HepG2 (cell line): ENCODE measurements around the gene HIPK4. TPM values are rescaled to one million over a fixed set of nuclear protein-coding genes. Genes with fewer than 3 reads are reported as not detected.
A peak's percentile ranks its signal among the peaks of the same experiment; 100 is the strongest.

Experiments used
- ATAC-seq: fragments of 200-7000 bp; cut with Tn5 transposase; 3 replicates; pipeline ENCODE4 v1.9.1; 2020; ENCODE audit warnings: mild to moderate bottlenecking, moderate library complexity
- BruUV-seq: library from RNA; stranded (reverse); fragments of 400-500 nt; replicated peaks from 2 replicates; lab custom pipeline; 2021; lab: Mats Ljungman, UMichigan
- CTCF ChIA-PET: fragments of 300-600 bp; formaldehyde crosslinking; extraction: SDS; loops from one replicate; lab custom pipeline; 2021; ENCODE audit warnings: low total read pairs, inconsistent platforms, low intra/inter-chr PET ratio; lab: Yijun Ruan, JAX
- POLR2A ChIA-PET: fragments of 350-600 bp; sonication (Branson Sonifier 250); formaldehyde crosslinking; loops from one replicate; lab custom pipeline; 2020; ENCODE audit warnings: antibody characterized with exemption, inconsistent platforms; lab: Yijun Ruan, JAX
- DNase-seq: peaks from one replicate; pipeline ENCODE4 v3.0.0-alpha.2; 2015; ENCODE audit warnings: low spot score
- FAIRE-seq: peaks from 3 replicates; lab custom pipeline; 2011; peaks lifted over from hg19 to GRCh38; lab: Jason Lieb, UNC
- H2AFZ ChIP-seq: one replicate; pipeline ENCODE4 v1.6.1; 2011; ENCODE audit warnings: low read length, inconsistent platforms
- H3K27ac ChIP-seq: fragments of 300-600 bp; 3 replicates; pipeline ENCODE4 v1.8.0; 2011; ENCODE audit warnings: mixed run types, mild to moderate bottlenecking, mixed read lengths, low read length, inconsistent platforms; ENCODE audit not compliant: insufficient read depth; ENCODE audit errors: extremely low read length
- H3K27me3 ChIP-seq, 2 experiments: fragments of 200-600 bp in 1 of 2; 2 replicates in 1 of 2; 3 replicates in 1 of 2; pipeline versions ENCODE4 v1.6.0 to v1.8.0; 2011; ENCODE audit warnings: low read length in 2 of 2, mild to moderate bottlenecking in 2 of 2, moderate library complexity in 2 of 2, inconsistent platforms in 1 of 2; ENCODE audit not compliant: insufficient read depth in 2 of 2, control insufficient read depth in 1 of 2
- H3K36me3 ChIP-seq, 2 experiments: fragments of 200-600 bp in 1 of 2; replicated peaks in 1 of 2; 2 replicates in 1 of 2; 3 replicates in 1 of 2; pipeline versions ENCODE4 v1.5.1 to v1.8.0; 2011; ENCODE audit warnings: low read length in 2 of 2, inconsistent platforms in 1 of 2; ENCODE audit not compliant: insufficient read depth in 2 of 2, control insufficient read depth in 1 of 2
- H3K4me1 ChIP-seq: 2 replicates; pipeline ENCODE4 v1.5.1; 2012; ENCODE audit warnings: low read length, inconsistent platforms; ENCODE audit not compliant: insufficient read depth
- H3K4me2 ChIP-seq: 2 replicates; pipeline ENCODE4 v1.6.0; 2011; ENCODE audit warnings: low read depth, low read length, inconsistent platforms
- H3K4me3 ChIP-seq, 3 experiments: fragments of 200-600 bp in 1 of 3; sonication (generic), shearing (Covaris generic) in 1 of 3; replicated peaks in 1 of 3; 2 replicates each; pipeline ENCODE4 v1.5.1; 2011 to 2016; ENCODE audit warnings: low read length in 3 of 3, inconsistent platforms in 2 of 3, low read depth in 2 of 3, mild to moderate bottlenecking in 2 of 3, control low read depth in 1 of 3, mixed read lengths in 1 of 3; ENCODE audit not compliant: insufficient read depth in 1 of 3
- H3K79me2 ChIP-seq: one replicate; pipeline ENCODE4 v1.6.1; 2011; ENCODE audit warnings: low read length, inconsistent platforms; ENCODE audit not compliant: insufficient read depth
- H3K9ac ChIP-seq: 2 replicates; pipeline ENCODE4 v1.6.0; 2011; ENCODE audit warnings: mild to moderate bottlenecking, low read depth, low read length, inconsistent platforms; ENCODE audit not compliant: insufficient read depth
- H3K9me3 ChIP-seq: 2 replicates; pipeline ENCODE4 v1.5.1; 2012; ENCODE audit warnings: mild to moderate bottlenecking, low read length
- H4K20me1 ChIP-seq: 2 replicates; pipeline ENCODE4 v1.6.0; 2011; ENCODE audit warnings: inconsistent platforms, mild to moderate bottlenecking, low read length, moderate library complexity; ENCODE audit not compliant: insufficient read depth
- ESRRA ChIP-seq: sonication (generic); formaldehyde crosslinking; IDR thresholded peaks from 2 replicates; pipeline ENCODE4 v1.5.1; 2020; ENCODE audit warnings: mild to moderate bottlenecking, low read depth, missing genetic modification reagents
- GRHL1 ChIP-seq: sonication (generic); formaldehyde crosslinking; conservative IDR thresholded peaks from 2 replicates; pipeline ENCODE4 v1.8.0; 2022; ENCODE audit warnings: missing genetic modification reagents
- SNAPC2 ChIP-seq: sonication (generic); formaldehyde crosslinking; IDR thresholded peaks from 2 replicates; pipeline ENCODE4 v1.8.1; 2022; ENCODE audit warnings: mild to moderate bottlenecking, missing genetic modification reagents
- TBP ChIP-seq: sonication (generic); formaldehyde crosslinking; IDR thresholded peaks from 2 replicates; pipeline ENCODE4 v1.5.0; 2020; ENCODE audit warnings: missing genetic modification reagents
- ZBTB21 ChIP-seq: sonication (generic); formaldehyde crosslinking; IDR thresholded peaks from 2 replicates; pipeline ENCODE4 v1.4.0; 2020; ENCODE audit warnings: missing genetic modification reagents
- WGBS: methylation state at CpG from one replicate; pipeline ENCODE4 v1.1.6; 2017; ENCODE audit warnings: low lambda C conversion rate; 5-methylcytosine and 5-hydroxymethylcytosine counted together
- in situ Hi-C: cut with HindIII; loops from 2 replicates; pipeline ENCODE4 v1.10.0; 2017; ENCODE audit warnings: low pct_unique_long_range_greater_than_20kb; ENCODE audit not compliant: extremely low pct_ligation_motif_present
- intact Hi-C: fragments of 100-400 bp; cut with micrococcal nuclease; formaldehyde crosslinking; loops from one replicate; pipeline ENCODE4 v1.10.0; 2022; ENCODE audit not compliant: unreplicated experiment
- polyA plus RNA-seq, 8 experiments: library from polyadenylated mRNA; depleted of rRNA in 3 of 8; stranded (reverse) in 7 of 8; unstranded in 1 of 8; fragments of >200 nt; fragmentation: Illumina TruSeq in 4 of 8; extraction: Trizol in 4 of 8; gene quantifications; 2 replicates each; pipeline versions ENCODE4 v1.2.1 to v1.2.3, GENCODE V29; 2011 to 2016; ENCODE audit warnings: low read depth in 4 of 8, missing spikeins in 1 of 8, mixed read lengths in 1 of 8; ENCODE audit not compliant: insufficient read depth in 1 of 8
- total RNA-seq, 5 experiments: library from RNA; depleted of rRNA; stranded (reverse); fragments of >200 nt; fragmentation: Illumina TruSeq; extraction: Trizol; gene quantifications; 2 replicates each; pipeline ENCODE4 v1.2.3, GENCODE V29; 2016; ENCODE audit warnings: low read depth in 1 of 5
- TF ChIP-seq, protein P1 (sequence below): sonication (generic); formaldehyde crosslinking; IDR thresholded peaks from 2 replicates; pipeline ENCODE4 v1.8.0; 2022; ENCODE audit warnings: missing genetic modification reagents, mild to moderate bottlenecking, moderate library complexity, borderline replicate concordance
- TF ChIP-seq, protein P2 (sequence below): fragments of 450-650 bp; IDR thresholded peaks from 2 replicates; pipeline ENCODE4 v1.6.1; 2016
- TF ChIP-seq, protein P3 (sequence below): sonication (generic); formaldehyde crosslinking; IDR thresholded peaks from 2 replicates; pipeline ENCODE4 v1.4.0; 2020; ENCODE audit warnings: missing genetic modification reagents
- TF ChIP-seq, protein P4 (sequence below): sonication (generic); formaldehyde crosslinking; IDR thresholded peaks from 2 replicates; pipeline ENCODE4 v1.5.1; 2020; ENCODE audit warnings: missing genetic modification reagents, mild to moderate bottlenecking, borderline replicate concordance

HIPK4 gene
- total and polyA plus RNA-seq, 2 of the 13 experiments (the other 11 are each of a cell fraction or from before 2014, with no cell fraction given) = 0.03 TPM; not detected in 1

- H3K79me2 ChIP-seq = peaks cover 21% of the 10 kb centered on the region
- BruUV-seq = TSS peak; percentile 85
- DNase-seq (peak; percentile 8), ATAC-seq (no peak), FAIRE-seq (no peak)
- H3K27ac ChIP-seq = peak overlapping the region; percentile 57
- ChIA-PET CTCF (no interaction called here), POLR2A (interaction anchor here (0.8 to 1.5 kb wide), 12 partner anchors 8 to 255 kb away, joined by 3 to 12 read pairs (median 3); partner anchors contain the start of gene SERTAD1)
- no peaks in the 10 kb centered on the region for H3K36me3 ChIP-seq
- peak overlapping the region; percentile 100 for H3K4me2 ChIP-seq
- H3K4me1 ChIP-seq = peaks cover 16% of the 10 kb centered on the region
- peak overlapping the region; percentile 62 to 92 (median 80) for H3K4me3 ChIP-seq
- H4K20me1 ChIP-seq = no peaks in the 10 kb centered on the region; the same call in 1 of the 2 replicates
- intact Hi-C loops (loop anchor here (10.0 kb wide), 1 partner anchor 76 kb away; the partner anchor contains the start of gene SERTAD1), in situ Hi-C loops (no loop called here)
- H2AFZ ChIP-seq = peak overlapping the region; percentile 74
- peak overlapping the region; percentile 88 for H3K9ac ChIP-seq
- 5% methylated on average over 17 of the region's 17 CpGs for WGBS
- H3K27me3 ChIP-seq = no peaks in the 10 kb centered on the region; a peak in 1 of 5 replicates
- no peaks in the 10 kb centered on the region for H3K9me3 ChIP-seq
- peak; percentile 58; the same call in 1 of the 2 replicates for TF ChIP-seq ZBTB21
- no peak for TF ChIP-seq ESRRA (CRISPR knock-in tag)
- TF ChIP-seq, protein P1, sequence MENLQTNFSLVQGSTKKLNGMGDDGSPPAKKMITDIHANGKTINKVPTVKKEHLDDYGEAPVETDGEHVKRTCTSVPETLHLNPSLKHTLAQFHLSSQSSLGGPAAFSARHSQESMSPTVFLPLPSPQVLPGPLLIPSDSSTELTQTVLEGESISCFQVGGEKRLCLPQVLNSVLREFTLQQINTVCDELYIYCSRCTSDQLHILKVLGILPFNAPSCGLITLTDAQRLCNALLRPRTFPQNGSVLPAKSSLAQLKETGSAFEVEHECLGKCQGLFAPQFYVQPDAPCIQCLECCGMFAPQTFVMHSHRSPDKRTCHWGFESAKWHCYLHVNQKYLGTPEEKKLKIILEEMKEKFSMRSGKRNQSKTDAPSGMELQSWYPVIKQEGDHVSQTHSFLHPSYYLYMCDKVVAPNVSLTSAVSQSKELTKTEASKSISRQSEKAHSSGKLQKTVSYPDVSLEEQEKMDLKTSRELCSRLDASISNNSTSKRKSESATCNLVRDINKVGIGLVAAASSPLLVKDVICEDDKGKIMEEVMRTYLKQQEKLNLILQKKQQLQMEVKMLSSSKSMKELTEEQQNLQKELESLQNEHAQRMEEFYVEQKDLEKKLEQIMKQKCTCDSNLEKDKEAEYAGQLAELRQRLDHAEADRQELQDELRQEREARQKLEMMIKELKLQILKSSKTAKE (CRISPR knock-in tag) = no peak
- TF ChIP-seq, protein P2, sequence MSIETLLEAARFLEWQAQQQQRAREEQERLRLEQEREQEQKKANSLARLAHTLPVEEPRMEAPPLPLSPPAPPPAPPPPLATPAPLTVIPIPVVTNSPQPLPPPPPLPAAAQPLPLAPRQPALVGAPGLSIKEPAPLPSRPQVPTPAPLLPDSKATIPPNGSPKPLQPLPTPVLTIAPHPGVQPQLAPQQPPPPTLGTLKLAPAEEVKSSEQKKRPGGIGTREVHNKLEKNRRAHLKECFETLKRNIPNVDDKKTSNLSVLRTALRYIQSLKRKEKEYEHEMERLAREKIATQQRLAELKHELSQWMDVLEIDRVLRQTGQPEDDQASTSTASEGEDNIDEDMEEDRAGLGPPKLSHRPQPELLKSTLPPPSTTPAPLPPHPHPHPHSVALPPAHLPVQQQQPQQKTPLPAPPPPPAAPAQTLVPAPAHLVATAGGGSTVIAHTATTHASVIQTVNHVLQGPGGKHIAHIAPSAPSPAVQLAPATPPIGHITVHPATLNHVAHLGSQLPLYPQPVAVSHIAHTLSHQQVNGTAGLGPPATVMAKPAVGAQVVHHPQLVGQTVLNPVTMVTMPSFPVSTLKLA = no peak
- TF ChIP-seq, protein P3, sequence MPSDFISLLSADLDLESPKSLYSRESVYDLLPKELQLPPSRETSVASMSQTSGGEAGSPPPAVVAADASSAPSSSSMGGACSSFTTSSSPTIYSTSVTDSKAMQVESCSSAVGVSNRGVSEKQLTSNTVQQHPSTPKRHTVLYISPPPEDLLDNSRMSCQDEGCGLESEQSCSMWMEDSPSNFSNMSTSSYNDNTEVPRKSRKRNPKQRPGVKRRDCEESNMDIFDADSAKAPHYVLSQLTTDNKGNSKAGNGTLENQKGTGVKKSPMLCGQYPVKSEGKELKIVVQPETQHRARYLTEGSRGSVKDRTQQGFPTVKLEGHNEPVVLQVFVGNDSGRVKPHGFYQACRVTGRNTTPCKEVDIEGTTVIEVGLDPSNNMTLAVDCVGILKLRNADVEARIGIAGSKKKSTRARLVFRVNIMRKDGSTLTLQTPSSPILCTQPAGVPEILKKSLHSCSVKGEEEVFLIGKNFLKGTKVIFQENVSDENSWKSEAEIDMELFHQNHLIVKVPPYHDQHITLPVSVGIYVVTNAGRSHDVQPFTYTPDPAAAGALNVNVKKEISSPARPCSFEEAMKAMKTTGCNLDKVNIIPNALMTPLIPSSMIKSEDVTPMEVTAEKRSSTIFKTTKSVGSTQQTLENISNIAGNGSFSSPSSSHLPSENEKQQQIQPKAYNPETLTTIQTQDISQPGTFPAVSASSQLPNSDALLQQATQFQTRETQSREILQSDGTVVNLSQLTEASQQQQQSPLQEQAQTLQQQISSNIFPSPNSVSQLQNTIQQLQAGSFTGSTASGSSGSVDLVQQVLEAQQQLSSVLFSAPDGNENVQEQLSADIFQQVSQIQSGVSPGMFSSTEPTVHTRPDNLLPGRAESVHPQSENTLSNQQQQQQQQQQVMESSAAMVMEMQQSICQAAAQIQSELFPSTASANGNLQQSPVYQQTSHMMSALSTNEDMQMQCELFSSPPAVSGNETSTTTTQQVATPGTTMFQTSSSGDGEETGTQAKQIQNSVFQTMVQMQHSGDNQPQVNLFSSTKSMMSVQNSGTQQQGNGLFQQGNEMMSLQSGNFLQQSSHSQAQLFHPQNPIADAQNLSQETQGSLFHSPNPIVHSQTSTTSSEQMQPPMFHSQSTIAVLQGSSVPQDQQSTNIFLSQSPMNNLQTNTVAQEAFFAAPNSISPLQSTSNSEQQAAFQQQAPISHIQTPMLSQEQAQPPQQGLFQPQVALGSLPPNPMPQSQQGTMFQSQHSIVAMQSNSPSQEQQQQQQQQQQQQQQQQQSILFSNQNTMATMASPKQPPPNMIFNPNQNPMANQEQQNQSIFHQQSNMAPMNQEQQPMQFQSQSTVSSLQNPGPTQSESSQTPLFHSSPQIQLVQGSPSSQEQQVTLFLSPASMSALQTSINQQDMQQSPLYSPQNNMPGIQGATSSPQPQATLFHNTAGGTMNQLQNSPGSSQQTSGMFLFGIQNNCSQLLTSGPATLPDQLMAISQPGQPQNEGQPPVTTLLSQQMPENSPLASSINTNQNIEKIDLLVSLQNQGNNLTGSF (CRISPR knock-in tag) = no peak
- no peak for TF ChIP-seq SNAPC2
- no peak for TF ChIP-seq TBP (CRISPR knock-in tag)
- TF ChIP-seq GRHL1 (CRISPR knock-in tag) = no peak
- TF ChIP-seq, protein P4, sequence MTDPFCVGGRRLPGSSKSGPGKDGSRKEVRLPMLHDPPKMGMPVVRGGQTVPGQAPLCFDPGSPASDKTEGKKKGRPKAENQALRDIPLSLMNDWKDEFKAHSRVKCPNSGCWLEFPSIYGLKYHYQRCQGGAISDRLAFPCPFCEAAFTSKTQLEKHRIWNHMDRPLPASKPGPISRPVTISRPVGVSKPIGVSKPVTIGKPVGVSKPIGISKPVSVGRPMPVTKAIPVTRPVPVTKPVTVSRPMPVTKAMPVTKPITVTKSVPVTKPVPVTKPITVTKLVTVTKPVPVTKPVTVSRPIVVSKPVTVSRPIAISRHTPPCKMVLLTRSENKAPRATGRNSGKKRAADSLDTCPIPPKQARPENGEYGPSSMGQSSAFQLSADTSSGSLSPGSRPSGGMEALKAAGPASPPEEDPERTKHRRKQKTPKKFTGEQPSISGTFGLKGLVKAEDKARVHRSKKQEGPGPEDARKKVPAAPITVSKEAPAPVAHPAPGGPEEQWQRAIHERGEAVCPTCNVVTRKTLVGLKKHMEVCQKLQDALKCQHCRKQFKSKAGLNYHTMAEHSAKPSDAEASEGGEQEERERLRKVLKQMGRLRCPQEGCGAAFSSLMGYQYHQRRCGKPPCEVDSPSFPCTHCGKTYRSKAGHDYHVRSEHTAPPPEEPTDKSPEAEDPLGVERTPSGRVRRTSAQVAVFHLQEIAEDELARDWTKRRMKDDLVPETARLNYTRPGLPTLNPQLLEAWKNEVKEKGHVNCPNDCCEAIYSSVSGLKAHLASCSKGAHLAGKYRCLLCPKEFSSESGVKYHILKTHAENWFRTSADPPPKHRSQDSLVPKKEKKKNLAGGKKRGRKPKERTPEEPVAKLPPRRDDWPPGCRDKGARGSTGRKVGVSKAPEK (CRISPR knock-in tag) = no peak
These were observed 40.9 kb downstream of the HIPK4 start for GRCh38 chr19:40348961-40349507.
